Stomach (tissue), 9 donors: ENCODE data around the gene RNASEL. TPM values are rescaled to one million over a fixed set of nuclear protein-coding genes. Genes with fewer than 3 reads are reported as not detected.
A peak's percentile ranks its signal among the peaks of the same experiment; 100 is the strongest.
"Not testable (repeated sequence)": the region's sequence is repeated elsewhere in the genome, so short reads cannot be mapped to it uniquely, and the experiment has no call there.

Source experiments
- DNase-seq, 2 donors: peaks; one replicate each; pipeline versions ENCODE4 v3.0.0 to v3.0.0-alpha.2; 2013 to 2019
- H3K27ac ChIP-seq, 5 donors: fragments of 200-600 bp in 4 of 5; sonication (generic) in 4 of 5; one replicate each; pipeline ENCODE4 v1.5.1; 2013 to 2019; ENCODE audit warnings: mild to moderate bottlenecking in 1 of 5, moderate library complexity in 1 of 5
- H3K27me3 ChIP-seq, 3 donors: fragments of 200-600 bp; sonication (generic); one replicate each; pipeline ENCODE4 v1.5.1; 2017 to 2019; ENCODE audit warnings: mixed run types in 1 of 3
- H3K36me3 ChIP-seq, 4 donors: fragments of 200-600 bp; sonication (generic); 1 replicate in 3 of 4; 2 replicates in 1 of 4; pipeline ENCODE4 v1.5.1; 2016 to 2019
- H3K4me1 ChIP-seq, 4 donors: fragments of 200-600 bp; sonication (generic); one replicate each; pipeline ENCODE4 v1.5.1; 2016 to 2019
- H3K4me3 ChIP-seq, 4 donors: fragments of 200-600 bp; sonication (generic) in 3 of 4; one replicate each; pipeline ENCODE4 v1.5.1; 2016 to 2019; ENCODE audit warnings: mild to moderate bottlenecking in 1 of 4
- H3K9me3 ChIP-seq, 4 donors: fragments of 200-600 bp; sonication (generic); one replicate each; pipeline ENCODE4 v1.5.1; 2016 to 2019
- CTCF ChIP-seq, 7 experiments: fragments of 450-650 bp in 4 of 7; fragments of 200-600 bp in 3 of 7; sonication (generic) in 3 of 7; IDR thresholded peaks; one replicate each; pipeline ENCODE4 v1.5.1; 2016 to 2019; ENCODE audit warnings: antibody characterized with exemption in 7 of 7, control low read depth in 2 of 7, mild to moderate bottlenecking in 1 of 7
- EP300 ChIP-seq: sonication (generic); formaldehyde crosslinking; IDR thresholded peaks from one replicate; pipeline ENCODE4 v1.6.1; 2017; ENCODE audit warnings: antibody characterized with exemption
- POLR2A ChIP-seq, 4 donors: fragments of 450-650 bp; IDR thresholded peaks; one replicate each; pipeline ENCODE4 v1.6.1; 2016; ENCODE audit warnings: antibody characterized with exemption in 4 of 4, control low read depth in 2 of 4, mild to moderate bottlenecking in 1 of 4, moderate library complexity in 1 of 4
- POLR2AphosphoS5 ChIP-seq, 3 donors: sonication (generic); formaldehyde crosslinking; IDR thresholded peaks; one replicate each; pipeline ENCODE4 v1.6.1; 2016; ENCODE audit warnings: antibody characterized with exemption in 3 of 3
- WGBS, 5 donors: extraction: QIAGEN DNeasy Blood & Tissue Kit in 3 of 5; methylation state at CpG; one replicate each; pipeline versions ENCODE4 v1.1.5 to v1.1.7; 2013 to 2018; 5-methylcytosine and 5-hydroxymethylcytosine counted together
- intact Hi-C: fragments of 100-400 bp; cut with DNase I; formaldehyde crosslinking; loops from one replicate; pipeline ENCODE4 v1.15.1; 2023; ENCODE audit warnings: low total_unique reads
- polyA plus RNA-seq, 3 donors: library from polyadenylated mRNA; stranded (reverse); fragments of 200-250 nt; gene quantifications; one replicate each; pipeline ENCODE4 v1.2.3, GENCODE V29; 2013
- total RNA-seq, 5 donors: library from RNA; depleted of rRNA; stranded (reverse); fragments of >200 nt; gene quantifications; one replicate each; pipeline versions ENCODE4 v1.1.0 to v1.2.3, GENCODE V29; 2014 to 2016
- donor health status: healthy with polysubstance abuse.
- donor health status: Bipolar disorder and iron deficiency.
- donor health status: healthy.

Gene RNASEL
- total and polyA plus RNA-seq, 8 donors: 3.2 to 11.1 (median 5.1) TPM

- 88 to 94% (median 92%) methylated on average over 9 of the region's 9 CpGs for WGBS, 5 donors
- peaks cover 0 to 7% (median 0%) of the 10 kb centered on the region in 4 donors for H3K4me1 ChIP-seq
- H3K9me3 ChIP-seq: no peaks in the 10 kb centered on the region
- DNase-seq: peak in 1 of 2 donors; percentile 47
- H3K27ac ChIP-seq: no peak overlapping the region
- intact Hi-C loops: no loop called here
- H3K36me3 ChIP-seq: no peaks in the 10 kb centered on the region
- peaks cover 0 to 4% (median 0%) of the 10 kb centered on the region in 3 donors for H3K27me3 ChIP-seq
- H3K4me3 ChIP-seq: no peak overlapping the region
- TF ChIP-seq POLR2AphosphoS5 (IDR thresholded peaks at IDR 0.05) (no peak), POLR2A (IDR thresholded peaks at IDR 0.05) (no peak), CTCF (IDR thresholded peaks at IDR 0.05) (no peak), EP300 (no peak)
These were observed 45.4 kb upstream of the RNASEL start for GRCh38 chr1:182634306-182635072.

GRCh38 chr1:182633657-182634281 is 44.7 kb upstream of the RNASEL start:
- no peak overlapping the region for H3K27ac ChIP-seq
- DNase-seq: peak in 1 of 2 donors; percentile 67
- no peaks in the 10 kb centered on the region for H3K36me3 ChIP-seq
- peaks cover 0 to 7% (median 0%) of the 10 kb centered on the region in 4 donors for H3K4me1 ChIP-seq
- no peaks in the 10 kb centered on the region for H3K9me3 ChIP-seq
- peaks cover 0 to 4% (median 0%) of the 10 kb centered on the region in 3 donors for H3K27me3 ChIP-seq
- no peak overlapping the region for H3K4me3 ChIP-seq
- intact Hi-C loops: no loop called here
- whole genome bisulfite sequencing, 5 donors: 74 to 86% (median 82%) methylated on average over 11 of the region's 11 CpGs
- TF ChIP-seq CTCF (IDR thresholded peaks at IDR 0.05) (no peak), POLR2AphosphoS5 (IDR thresholded peaks at IDR 0.05) (no peak), EP300 (no peak)

GRCh38 chr1:182633031-182633430 is 44.0 kb upstream of the RNASEL start:
- H3K36me3 ChIP-seq: no peaks in the 10 kb centered on the region
- no peak overlapping the region for H3K27ac ChIP-seq
- no peaks in the 10 kb centered on the region for H3K9me3 ChIP-seq
- no peak overlapping the region for H3K4me3 ChIP-seq
- H3K27me3 ChIP-seq: peaks cover 0 to 4% (median 0%) of the 10 kb centered on the region in 3 donors
- H3K4me1 ChIP-seq: peaks cover 0 to 7% (median 0%) of the 10 kb centered on the region in 4 donors
- intact Hi-C loops: no loop called here
- TF ChIP-seq POLR2AphosphoS5 (IDR thresholded peaks at IDR 0.05) (no peak), POLR2A (IDR thresholded peaks at IDR 0.05) (no peak), EP300 (no peak), CTCF (IDR thresholded peaks at IDR 0.05) (no peak)
- no peak for DNase-seq

GRCh38 chr1:182632441-182632857 is 43.4 kb upstream of the RNASEL start:
- H3K36me3 ChIP-seq, H3K27ac ChIP-seq, H3K27me3 ChIP-seq, H3K9me3 ChIP-seq, H3K4me1 ChIP-seq, H3K4me3 ChIP-seq, intact Hi-C loops: not testable (repeated sequence)
- WGBS, 5 donors: 31 to 50% (median 43%) methylated on average over 12 of the region's 12 CpGs
- DNase-seq: peak in 1 of 2 donors; percentile 44

GRCh38 chr1:182631954-182632353 is 42.9 kb upstream of the RNASEL start:
- Histone ChIP-seq H3K4me3 (no peak overlapping the region), H3K9me3 (no peaks in the 10 kb centered on the region), H3K27me3 (no peaks in the 10 kb centered on the region), H3K36me3 (no peaks in the 10 kb centered on the region), H3K4me1 (peaks cover 0 to 7% (median 0%) of the 10 kb centered on the region in 4 donors), H3K27ac (no peak overlapping the region)
- TF ChIP-seq POLR2A (IDR thresholded peaks at IDR 0.05) (no peak), CTCF (IDR thresholded peaks at IDR 0.05) (no peak), POLR2AphosphoS5 (IDR thresholded peaks at IDR 0.05) (no peak), EP300 (no peak)
- intact Hi-C loops: no loop called here
- no peak for DNase-seq
- 61 to 89% (median 76%) methylated on average over 1 of the region's 1 CpG for WGBS, 5 donors
